Large intestine (tissue), 3 donors: ENCODE data around the gene WDR72. TPM values are rescaled to one million over a fixed set of nuclear protein-coding genes. Genes with fewer than 3 reads are reported as not detected.
A peak's percentile ranks its signal among the peaks of the same experiment; 100 is the strongest.

Experiments used
- DNase-seq, 2 donors: peaks; one replicate each; pipeline versions ENCODE4 v3.0.0 to v3.0.0-alpha.2; 2013
- H3K27ac ChIP-seq: one replicate; pipeline ENCODE4 v1.5.1; 2013; ENCODE audit warnings: low read length
- H3K27me3 ChIP-seq: 2 replicates; pipeline ENCODE4 v1.6.1; 2013; ENCODE audit warnings: low read length; ENCODE audit not compliant: control insufficient read depth, insufficient read depth
- H3K36me3 ChIP-seq: 2 replicates; pipeline ENCODE4 v1.6.1; 2013; ENCODE audit warnings: low read length; ENCODE audit not compliant: control insufficient read depth, insufficient read depth
- H3K4me1 ChIP-seq: one replicate; pipeline ENCODE4 v1.6.1; 2013; ENCODE audit warnings: low read length; ENCODE audit not compliant: control insufficient read depth, insufficient read depth
- H3K4me3 ChIP-seq: one replicate; pipeline ENCODE4 v1.5.1; 2013; ENCODE audit warnings: low read length
- H3K9me3 ChIP-seq: one replicate; pipeline ENCODE4 v1.6.1; 2013; ENCODE audit warnings: mild to moderate bottlenecking, low read depth, low read length, moderate library complexity; ENCODE audit not compliant: control insufficient read depth
- WGBS: methylation state at CpG from one replicate; pipeline ENCODE4 v1.1.5; 2013; ENCODE audit warnings: low lambda C conversion rate; ENCODE audit not compliant: insufficient coverage; 5-methylcytosine and 5-hydroxymethylcytosine counted together
- polyA plus RNA-seq: library from polyadenylated mRNA; unstranded; fragments of 120-200 nt; gene quantifications from one replicate; pipeline ENCODE4 v1.2.1, GENCODE V29; 2013

WDR72 gene
- polyA plus RNA-seq, 1 donor: 0.75 TPM

DNA sequence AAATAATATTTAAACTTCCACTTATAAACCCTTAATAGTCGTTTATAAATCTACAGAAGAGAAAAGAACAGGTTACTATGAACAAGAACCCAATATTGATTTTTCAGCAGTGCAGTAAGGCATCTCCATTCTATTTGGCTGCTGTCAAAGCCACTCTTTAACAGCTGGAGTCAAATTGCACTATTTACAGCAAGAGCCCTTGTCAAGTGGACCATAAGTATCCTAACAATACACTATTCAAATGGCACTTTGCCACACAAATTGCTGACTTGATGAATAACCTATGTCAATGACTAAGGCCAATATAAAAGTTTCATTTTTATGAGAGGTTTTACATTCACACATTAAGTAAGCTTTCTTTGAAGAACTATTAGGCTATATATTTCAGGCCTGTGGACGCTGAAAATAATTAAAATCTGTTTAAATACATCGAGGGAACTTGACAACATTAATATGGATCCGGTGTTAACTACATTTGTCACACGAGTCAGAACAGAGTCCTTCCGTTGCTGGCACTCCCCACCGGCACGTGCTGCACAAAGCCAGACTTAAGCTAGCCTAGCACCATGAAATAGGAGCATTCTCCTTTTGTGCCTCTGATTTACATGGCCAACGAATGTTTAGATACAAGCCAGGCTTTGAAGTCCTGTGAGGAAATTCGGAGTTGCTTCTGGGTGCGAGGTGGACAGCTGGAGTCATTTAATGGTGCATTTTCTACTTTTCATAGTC, 100.5 kb downstream of the WDR72 start:
- 14% methylated on average over 1 of the region's 11 CpGs for WGBS
- Histone ChIP-seq H3K4me3 (no peak overlapping the region), H3K27ac (no peak overlapping the region), H3K9me3 (no peaks in the 10 kb centered on the region), H3K36me3 (no peaks in the 10 kb centered on the region), H3K4me1 (no peaks in the 10 kb centered on the region), H3K27me3 (no peaks in the 10 kb centered on the region)
- no peak for DNase-seq

DNA sequence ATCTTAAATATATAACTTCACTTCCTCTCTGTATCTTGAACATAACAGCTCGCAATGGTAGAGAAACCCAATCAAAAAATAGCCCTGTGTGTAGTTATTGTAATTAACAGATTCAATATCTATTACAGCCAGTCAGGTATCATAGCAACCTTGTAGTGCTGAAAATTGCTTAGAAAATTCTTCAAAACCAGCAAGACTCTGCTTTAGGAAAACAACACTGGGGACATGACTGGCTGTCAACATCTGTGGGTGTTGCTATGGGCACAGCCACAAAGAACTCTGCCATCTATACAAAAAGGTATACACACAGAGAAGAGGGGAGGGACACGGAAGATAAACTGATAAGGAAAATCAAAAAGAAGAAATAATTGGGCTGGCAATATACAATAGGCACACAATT, 101.2 kb downstream of the WDR72 start:
- DNase-seq: no peak
- Histone ChIP-seq H3K27me3 (no peaks in the 10 kb centered on the region), H3K4me1 (no peaks in the 10 kb centered on the region), H3K27ac (no peak overlapping the region), H3K36me3 (no peaks in the 10 kb centered on the region), H3K9me3 (no peaks in the 10 kb centered on the region), H3K4me3 (no peak overlapping the region)
- WGBS: 75% methylated on average over 1 of the region's 2 CpGs

DNA sequence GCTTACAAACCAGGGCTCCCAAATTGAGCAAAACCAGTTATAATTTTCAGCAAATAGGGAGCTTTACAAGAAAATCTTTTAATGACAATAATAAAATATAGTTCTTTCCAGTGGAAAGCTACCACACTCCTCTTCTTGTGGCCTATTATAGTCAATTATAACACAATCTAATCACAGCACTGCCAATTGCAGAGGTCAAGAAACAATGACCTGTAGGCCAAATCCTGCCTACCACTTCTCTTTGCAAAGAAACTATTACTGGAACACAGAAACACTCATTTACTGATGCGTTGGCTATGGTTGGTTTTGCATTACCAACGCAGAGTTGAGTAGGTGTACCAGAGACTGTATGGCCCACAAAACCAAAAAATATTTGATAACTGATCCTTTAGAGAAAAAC, 110.5 kb downstream of the WDR72 start:
- Histone ChIP-seq H3K36me3 (no peaks in the 10 kb centered on the region), H3K27me3 (peaks cover 3% of the 10 kb centered on the region), H3K27ac (no peak overlapping the region), H3K4me1 (no peaks in the 10 kb centered on the region), H3K4me3 (no peak overlapping the region), H3K9me3 (no peaks in the 10 kb centered on the region)
- no CpG with 5 or more reads among the region's 2 CpGs for WGBS
- no peak for DNase-seq

- DNase-seq: no peak
- Histone ChIP-seq H3K9me3 (no peaks in the 10 kb centered on the region), H3K36me3 (no peaks in the 10 kb centered on the region), H3K4me1 (no peaks in the 10 kb centered on the region), H3K27ac (no peak overlapping the region), H3K27me3 (peaks cover 3% of the 10 kb centered on the region), H3K4me3 (no peak overlapping the region)
- 100% methylated on average over 1 of the region's 6 CpGs for WGBS
Measured at GRCh38 chr15:53644660-53645059, 114.8 kb downstream of the WDR72 start.

DNA sequence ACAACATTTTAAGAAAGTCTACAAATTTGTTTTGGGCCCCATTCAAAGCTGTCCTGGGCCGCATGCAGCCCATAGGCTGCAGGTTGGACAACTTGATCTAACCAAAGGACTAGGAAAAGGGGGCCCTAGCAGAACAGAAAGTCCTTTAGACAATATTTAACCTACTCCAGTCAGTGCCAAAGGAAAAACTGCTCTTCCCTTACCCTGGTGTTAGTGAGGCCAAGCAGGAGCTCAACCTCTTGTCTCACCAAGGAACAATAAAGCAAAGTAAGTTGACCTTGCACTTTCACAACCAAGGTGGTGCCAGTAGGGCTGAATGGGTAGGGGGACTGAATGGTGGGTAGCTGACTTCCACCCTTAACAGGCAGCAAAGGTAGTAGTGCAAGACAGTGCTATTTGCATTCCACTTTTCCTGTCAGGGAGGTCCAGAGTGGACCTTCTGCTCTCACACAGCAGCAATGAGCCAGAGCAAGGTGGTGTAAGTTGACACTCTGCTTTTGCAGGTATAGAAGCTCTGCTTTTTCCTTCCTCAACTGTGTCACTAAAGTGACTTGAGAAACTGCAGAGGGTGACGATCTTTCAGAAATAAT, 124.9 kb downstream of the WDR72 start:
- Histone ChIP-seq H3K36me3 (no peaks in the 10 kb centered on the region), H3K27ac (no peak overlapping the region), H3K27me3 (no peaks in the 10 kb centered on the region), H3K9me3 (peaks cover 3% of the 10 kb centered on the region), H3K4me1 (no peaks in the 10 kb centered on the region), H3K4me3 (no peak overlapping the region)
- peak in 1 of 2 donors; percentile 11 for DNase-seq
- WGBS: no CpG with 5 or more reads among the region's 2 CpGs

DNA sequence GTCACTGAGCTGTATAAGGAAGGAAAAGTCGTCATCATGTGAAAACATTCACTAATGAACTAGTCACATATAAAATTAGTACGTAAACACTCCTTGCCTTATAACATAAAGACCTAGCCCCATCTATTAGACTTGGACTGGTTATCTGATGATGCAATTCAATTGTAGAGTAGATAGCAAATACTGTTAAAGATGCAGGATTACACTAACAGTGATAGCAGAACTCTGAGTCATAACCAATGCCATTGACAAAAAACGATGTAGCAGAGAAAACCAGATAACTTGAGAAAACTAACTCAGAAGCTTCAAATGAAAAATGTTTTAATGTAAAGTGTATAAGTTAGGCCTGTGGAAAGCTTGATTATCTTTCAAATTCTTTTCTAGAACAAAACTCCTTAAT, 132.2 kb downstream of the WDR72 start:
- Histone ChIP-seq H3K9me3 (no peaks in the 10 kb centered on the region), H3K27me3 (no peaks in the 10 kb centered on the region), H3K4me1 (no peaks in the 10 kb centered on the region), H3K27ac (no peak overlapping the region), H3K4me3 (no peak overlapping the region), H3K36me3 (no peaks in the 10 kb centered on the region)
- 20% methylated on average over 1 of the region's 3 CpGs for WGBS
- no peak for DNase-seq

DNA sequence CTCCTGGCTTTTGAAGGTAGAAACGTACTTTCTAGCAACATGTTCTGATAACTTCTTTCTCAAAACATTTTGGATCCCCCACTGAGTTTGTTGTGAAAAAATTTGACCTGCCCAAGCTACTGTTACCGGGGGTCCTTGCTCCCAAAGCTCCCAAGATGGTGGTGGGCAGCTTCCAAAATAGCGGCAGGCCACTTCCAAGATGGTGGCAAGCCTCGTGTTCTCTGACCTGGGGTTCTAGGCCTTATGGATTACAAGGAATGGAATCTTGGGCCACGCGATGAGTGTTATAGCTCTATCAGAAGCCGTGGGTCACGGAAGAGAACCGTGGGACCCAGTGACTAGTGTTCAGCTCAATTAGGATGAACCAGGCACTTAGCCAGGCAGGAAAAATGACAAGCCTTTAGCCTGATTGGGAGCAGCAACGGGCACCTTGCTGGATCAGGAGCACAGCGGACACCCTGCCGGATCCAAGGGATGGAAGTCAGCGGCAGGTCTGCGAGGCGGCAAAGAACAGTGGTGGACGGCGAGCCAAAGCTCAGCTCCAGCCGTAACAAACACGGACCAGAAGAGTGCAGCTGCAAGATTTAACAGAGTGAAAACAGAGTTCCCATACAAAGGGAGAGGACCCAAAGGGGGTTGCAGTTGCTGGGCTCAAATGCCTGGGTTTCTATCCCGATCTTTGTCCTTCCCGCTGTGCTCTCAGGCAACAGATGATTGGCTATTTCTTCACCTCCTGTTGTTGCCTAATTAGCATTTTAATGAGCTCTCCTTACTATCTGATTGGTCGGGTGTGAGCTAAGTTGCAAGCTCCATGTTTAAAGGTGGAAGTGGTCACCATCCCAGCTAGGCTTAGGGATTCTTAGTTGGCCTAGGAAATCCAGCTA, 133.3 kb downstream of the WDR72 start:
- H3K4me3 ChIP-seq: no peak overlapping the region
- no peaks in the 10 kb centered on the region for H3K36me3 ChIP-seq
- no peak overlapping the region for H3K27ac ChIP-seq
- no peak for DNase-seq
- no peaks in the 10 kb centered on the region for H3K4me1 ChIP-seq
- H3K27me3 ChIP-seq: no peaks in the 10 kb centered on the region
- H3K9me3 ChIP-seq: no peaks in the 10 kb centered on the region
- 100% methylated on average over 1 of the region's 22 CpGs for WGBS

- no peak for DNase-seq
- Histone ChIP-seq H3K4me3 (no peak overlapping the region), H3K9me3 (no peaks in the 10 kb centered on the region)
Measured at GRCh38 chr15:53625260-53625659, 134.2 kb downstream of the WDR72 start.

DNA sequence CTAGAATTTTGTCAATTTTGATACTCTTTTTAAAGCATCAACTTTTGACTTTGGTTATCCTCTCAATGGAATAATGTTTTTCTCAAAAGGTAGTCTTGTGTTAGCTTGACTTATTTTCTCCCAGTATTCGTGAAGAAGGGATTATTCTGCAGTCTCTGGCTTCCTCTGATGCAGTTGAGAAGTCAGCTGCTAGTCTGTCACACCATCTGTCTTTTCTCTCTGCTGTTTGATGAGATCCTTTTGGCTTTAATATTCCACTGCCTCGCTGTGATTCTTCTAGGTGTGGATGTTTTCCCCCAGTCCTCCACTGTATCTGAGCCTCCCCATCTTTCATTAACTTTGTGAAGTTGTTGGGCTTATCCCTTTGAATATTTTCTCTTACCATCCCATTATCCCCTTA, 141.0 kb downstream of the WDR72 start:
- Histone ChIP-seq H3K27me3 (peaks cover 3% of the 10 kb centered on the region), H3K27ac (no peak overlapping the region), H3K4me3 (no peak overlapping the region), H3K4me1 (no peaks in the 10 kb centered on the region), H3K36me3 (no peaks in the 10 kb centered on the region), H3K9me3 (no peaks in the 10 kb centered on the region)
- no CpG with 5 or more reads among the region's 2 CpGs for WGBS
- no peak for DNase-seq

More at GRCh38 chr15:53625260-53625659, 134.2 kb downstream of the WDR72 start:
- Histone ChIP-seq H3K27me3 (no peaks in the 10 kb centered on the region), H3K4me1 (no peaks in the 10 kb centered on the region), H3K36me3 (no peaks in the 10 kb centered on the region), H3K27ac (no peak overlapping the region)

DNA sequence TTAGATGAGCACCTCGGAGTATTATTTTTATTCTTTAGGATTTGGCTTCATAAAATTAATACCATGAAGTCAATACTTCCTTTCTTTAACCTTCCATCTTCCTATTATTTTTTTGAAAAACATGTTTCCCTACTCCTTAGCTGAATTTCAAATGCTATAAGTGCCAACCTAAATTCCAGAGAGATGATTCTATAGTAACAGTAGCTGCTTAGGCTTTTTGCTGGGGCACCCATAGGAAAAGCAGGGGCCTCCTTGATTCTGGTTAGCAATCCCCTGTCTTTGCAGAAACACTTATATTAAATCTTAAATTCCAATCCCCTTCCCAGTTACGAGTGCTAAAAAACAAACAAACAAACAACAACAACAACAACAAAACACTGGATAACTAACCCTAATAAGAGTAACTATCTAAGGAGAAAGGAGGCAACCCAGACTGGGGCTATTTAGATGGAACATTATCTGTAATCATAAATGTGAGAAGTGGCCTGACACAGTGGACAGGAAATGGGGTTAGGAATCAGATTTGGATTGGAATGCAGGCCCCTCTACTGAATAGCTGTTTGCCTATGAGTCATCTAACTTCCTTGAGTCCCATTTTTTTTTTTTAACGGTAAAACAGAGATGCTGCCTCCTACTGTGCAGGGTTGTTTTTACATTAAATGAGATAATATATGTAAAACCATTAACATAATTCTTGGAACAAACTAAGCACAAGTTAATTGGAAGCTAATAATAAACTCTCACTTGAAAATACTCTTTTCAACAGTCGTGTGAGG, 148.1 kb downstream of the WDR72 start:
- Histone ChIP-seq H3K4me1 (no peaks in the 10 kb centered on the region), H3K36me3 (no peaks in the 10 kb centered on the region), H3K27me3 (peaks cover 2% of the 10 kb centered on the region), H3K9me3 (no peaks in the 10 kb centered on the region), H3K27ac (no peak overlapping the region), H3K4me3 (no peak overlapping the region)
- no peak for DNase-seq
- WGBS: 90% methylated on average over 2 of the region's 4 CpGs
